ENCODE data around the gene APRT. TPM values are rescaled to one million over a fixed set of nuclear protein-coding genes. Genes with fewer than 3 reads are reported as not detected.

APRT gene
- total and polyA plus RNA-seq, 9 of the 15 experiments (the other 6 are each of a cell fraction or from before 2014, with no cell fraction given) = 41.7 to 409 (median 146) TPM

GRCh38 chr16:88773812-88774291 is 37.9 kb downstream of the APRT start (continued):
- TF ChIP-seq RERE (CRISPR knock-in tag; IDR thresholded peaks at IDR 0.05; ENCODE audit: borderline replicate concordance) = no peak
- peak; percentile 38; the same call in 1 of the 2 replicates for TF ChIP-seq CREB3L1 (IDR thresholded peaks at IDR 0.05; ENCODE audit: borderline replicate concordance, low read depth)
- TF ChIP-seq ILK (tag; IDR thresholded peaks at IDR 0.05; ENCODE audit: borderline replicate concordance, low read depth) = no peak
- TF ChIP-seq SNIP1 (IDR thresholded peaks at IDR 0.05; ENCODE audit: low read depth) = no peak
- no peak for TF ChIP-seq ZNF436 (CRISPR knock-in tag; IDR thresholded peaks at IDR 0.05)
- peak; percentile 95 for TF ChIP-seq TAL1 (IDR thresholded peaks at IDR 0.05)
- no peak; the same call in 1 of the 2 replicates for TF ChIP-seq HIVEP1 (CRISPR knock-in tag; IDR thresholded peaks at IDR 0.05)
- peak; percentile 43; the same call in 1 of the 2 replicates for TF ChIP-seq ZNF197 (CRISPR knock-in tag; IDR thresholded peaks at IDR 0.05; ENCODE audit: low read depth)
- peak; percentile 96 for TF ChIP-seq CCNT2 (IDR thresholded peaks at IDR 0.05; ENCODE audit: borderline replicate concordance, extremely low read depth, insufficient read length, low read depth, low read length)
- peak; percentile 83 for TF ChIP-seq ZNF395 (CRISPR knock-in tag; IDR thresholded peaks at IDR 0.05)
- peak; percentile 77 to 95; a peak in 3 of 4 replicates for TF ChIP-seq RCOR1 (IDR thresholded peaks at IDR 0.05; ENCODE audit: borderline replicate concordance in 1 of 2, low read depth in 2 of 2, low read length in 2 of 2)
- 0 out of 2 replicates have a peak, but pooled peaks have one; percentile 70 for TF ChIP-seq RUNX1 (IDR thresholded peaks at IDR 0.05; ENCODE audit: low read depth)
- no peak for TF ChIP-seq CEBPZ (IDR thresholded peaks at IDR 0.05; ENCODE audit: borderline replicate concordance, low read depth, low read length)
- TF ChIP-seq RBM25 (IDR thresholded peaks at IDR 0.05; ENCODE audit: low read depth, low read length, severe bottlenecking) = no peak
